HG03460 (cell line): ENCODE results near the gene RCN1.
"Not testable (repeated sequence)": the region's sequence is repeated elsewhere in the genome, so short reads cannot be mapped to it uniquely, and the experiment has no call there.

Experiments
- ATAC-seq: cut with Tn5 transposase; IDR thresholded peaks from one replicate; pipeline ENCODE4 v1.9.1; 2021; ENCODE audit not compliant: unreplicated experiment

Gene RCN1

GRCh38 chr11:32090545-32091370 lies at the start of gene RCN1:
TSS of gene RCN1 (plus strand) at chr11:32091074. CDS start at chr11:32091197, 123 bp downstream.
- ATAC-seq: peak; percentile 48

GRCh38 chr11:32043737-32044136 lies 47.1 kb upstream of the RCN1 start:
- no peak for ATAC-seq

GRCh38 chr11:32044158-32044863 lies 46.6 kb upstream of the RCN1 start:
- no peak for ATAC-seq

- ATAC-seq: no peak
Measured at GRCh38 chr11:32045456-32045855, 45.4 kb upstream of the RCN1 start.

GRCh38 chr11:32050264-32050663 lies 40.6 kb upstream of the RCN1 start:
- ATAC-seq: no peak

- ATAC-seq: no peak
Measured at GRCh38 chr11:32052215-32052614, 38.7 kb upstream of the RCN1 start.

GRCh38 chr11:32053151-32053888 lies 37.6 kb upstream of the RCN1 start:
- no peak for ATAC-seq

- no peak for ATAC-seq
Measured at GRCh38 chr11:32055861-32056260, 35.0 kb upstream of the RCN1 start.

GRCh38 chr11:32056438-32056837 lies 34.4 kb upstream of the RCN1 start:
- no peak for ATAC-seq

- ATAC-seq: no peak
Measured at GRCh38 chr11:32059686-32060462, 31.0 kb upstream of the RCN1 start.

- ATAC-seq: no peak
Measured at GRCh38 chr11:32062540-32062939, 28.3 kb upstream of the RCN1 start.

- ATAC-seq: not testable (repeated sequence)
Measured at GRCh38 chr11:32063031-32063430, 27.8 kb upstream of the RCN1 start.

- ATAC-seq: no peak
Measured at GRCh38 chr11:32065865-32066629, 24.8 kb upstream of the RCN1 start.

- no peak for ATAC-seq
Measured at GRCh38 chr11:32068134-32068870, 22.6 kb upstream of the RCN1 start.

- no peak for ATAC-seq
Measured at GRCh38 chr11:32069361-32070058, 21.4 kb upstream of the RCN1 start.

- ATAC-seq: no peak
Measured at GRCh38 chr11:32070692-32071091, 20.2 kb upstream of the RCN1 start.

- no peak for ATAC-seq
Measured at GRCh38 chr11:32071811-32072210, 19.1 kb upstream of the RCN1 start.

- ATAC-seq: no peak
Measured at GRCh38 chr11:32072872-32073643, 17.8 kb upstream of the RCN1 start.
